ENCODE results near the gene BLVRB. TPM values are rescaled to one million over a fixed set of nuclear protein-coding genes. Genes with fewer than 3 reads are reported as not detected.

BLVRB gene
- total and polyA plus RNA-seq, 9 of the 15 experiments (the other 6 are each of a cell fraction or from before 2014, with no cell fraction given) = 81.1 to 749 (median 331) TPM

DNA sequence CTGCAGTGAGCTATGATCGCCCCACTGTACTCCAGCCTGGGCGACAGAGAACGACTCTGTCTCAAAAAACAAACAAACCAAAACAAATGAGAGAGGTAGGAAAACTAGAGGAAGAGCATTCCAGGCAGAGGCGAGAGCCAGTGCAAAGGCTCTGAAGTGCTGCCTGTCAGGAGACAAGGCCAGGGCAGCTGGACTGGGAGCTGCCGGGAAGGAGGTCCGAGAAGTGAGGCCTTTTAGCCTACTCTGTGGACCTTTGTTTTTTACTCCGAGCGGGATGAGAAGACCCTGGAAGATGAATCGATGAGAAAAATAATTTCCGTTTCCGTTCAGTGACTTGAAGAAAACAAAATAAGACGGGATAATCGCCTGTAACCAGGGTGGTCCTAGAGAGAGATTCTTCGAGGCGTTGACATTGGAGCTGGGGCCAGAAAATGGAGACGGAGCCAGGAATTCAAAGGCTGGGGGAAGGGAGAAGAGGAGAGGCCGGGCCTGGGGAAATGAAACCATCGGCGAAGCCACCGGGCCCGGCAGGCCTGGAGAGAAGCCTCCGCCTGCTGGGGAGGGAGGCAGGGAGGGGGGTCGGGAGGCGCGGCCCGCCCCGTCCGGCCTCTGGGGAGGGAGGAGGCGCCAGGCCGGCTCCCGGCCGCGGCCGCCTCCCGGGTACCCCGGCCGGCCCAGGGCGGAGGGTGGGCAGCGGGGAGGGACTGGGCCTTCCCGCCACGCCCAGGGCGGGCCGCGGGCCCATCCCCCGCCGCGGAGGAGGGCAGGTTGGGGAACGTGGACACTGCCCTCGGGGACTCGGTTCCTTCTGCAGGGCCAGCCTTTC, 31.9 kb downstream of the BLVRB start (continued):
- TF ChIP-seq SIN3A (IDR thresholded peaks at IDR 0.05; ENCODE audit: borderline replicate concordance in 2 of 2, control insufficient read depth in 1 of 2, low read depth in 2 of 2, low read length in 2 of 2) = peak in 1 of 2 experiments; percentile 30; a peak in 2 of 4 replicates
- peak in 1 of 2 experiments; percentile 85; a peak in 1 of 4 replicates for TF ChIP-seq NONO (IDR thresholded peaks at IDR 0.05; ENCODE audit: low read depth in 2 of 2, low read length in 1 of 2)
- peak; percentile 10; the same call in 1 of the 2 replicates for TF ChIP-seq SMARCE1 (IDR thresholded peaks at IDR 0.05)
- peak; percentile 75 for TF ChIP-seq TAF1 (IDR thresholded peaks at IDR 0.05; ENCODE audit: control insufficient read depth, extremely low read depth, insufficient read depth, low read length, severe bottlenecking)
- peak; percentile 43; the same call in 1 of the 2 replicates for TF ChIP-seq TEAD2 (tag; IDR thresholded peaks at IDR 0.05)
- TF ChIP-seq SFPQ (IDR thresholded peaks at IDR 0.05; ENCODE audit: low read depth, low read length) = no peak
- no peak for TF ChIP-seq HDAC8 (tag; IDR thresholded peaks at IDR 0.05)
- peak; percentile 94; the same call in 1 of the 2 replicates for TF ChIP-seq ZBTB7A (IDR thresholded peaks at IDR 0.05; ENCODE audit: borderline replicate concordance, control insufficient read depth, low read depth, low read length)
- TF ChIP-seq KLF13 (tag; IDR thresholded peaks at IDR 0.05; ENCODE audit: borderline replicate concordance, low read depth) = 0 out of 2 replicates have a peak, but pooled peaks have one; percentile 66
- 0 out of 2 replicates have a peak, but pooled peaks have one; percentile 45 for TF ChIP-seq ETV1 (tag; conservative IDR thresholded peaks at IDR 0.05; ENCODE audit: low read depth)
- no peak for TF ChIP-seq MXD1 (CRISPR knock-in tag; IDR thresholded peaks at IDR 0.05; ENCODE audit: borderline replicate concordance, poor library complexity, severe bottlenecking)
- peak in 1 of 2 experiments; percentile 18; a peak in 2 of 4 replicates for TF ChIP-seq NRF1 (conservative IDR thresholded peaks at IDR 0.05 in 1 of 2, IDR thresholded peaks at IDR 0.05 in 1 of 2)
- TF ChIP-seq, protein P1, sequence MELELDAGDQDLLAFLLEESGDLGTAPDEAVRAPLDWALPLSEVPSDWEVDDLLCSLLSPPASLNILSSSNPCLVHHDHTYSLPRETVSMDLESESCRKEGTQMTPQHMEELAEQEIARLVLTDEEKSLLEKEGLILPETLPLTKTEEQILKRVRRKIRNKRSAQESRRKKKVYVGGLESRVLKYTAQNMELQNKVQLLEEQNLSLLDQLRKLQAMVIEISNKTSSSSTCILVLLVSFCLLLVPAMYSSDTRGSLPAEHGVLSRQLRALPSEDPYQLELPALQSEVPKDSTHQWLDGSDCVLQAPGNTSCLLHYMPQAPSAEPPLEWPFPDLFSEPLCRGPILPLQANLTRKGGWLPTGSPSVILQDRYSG (tag; conservative IDR thresholded peaks at IDR 0.05; ENCODE audit: low read depth) = peak; percentile 82
- TF ChIP-seq, protein P2, sequence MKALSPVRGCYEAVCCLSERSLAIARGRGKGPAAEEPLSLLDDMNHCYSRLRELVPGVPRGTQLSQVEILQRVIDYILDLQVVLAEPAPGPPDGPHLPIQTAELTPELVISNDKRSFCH (CRISPR knock-in tag; IDR thresholded peaks at IDR 0.05) = no peak
- TF ChIP-seq, protein P2 (tag; IDR thresholded peaks at IDR 0.05) = peak; percentile 59
- TF ChIP-seq RUNX1 (IDR thresholded peaks at IDR 0.05; ENCODE audit: low read depth) = no peak
- peak; percentile 13; the same call in 1 of the 2 replicates for TF ChIP-seq EP400 (IDR thresholded peaks at IDR 0.05)
- TF ChIP-seq, protein P3, sequence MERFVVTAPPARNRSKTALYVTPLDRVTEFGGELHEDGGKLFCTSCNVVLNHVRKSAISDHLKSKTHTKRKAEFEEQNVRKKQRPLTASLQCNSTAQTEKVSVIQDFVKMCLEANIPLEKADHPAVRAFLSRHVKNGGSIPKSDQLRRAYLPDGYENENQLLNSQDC (CRISPR knock-in tag; IDR thresholded peaks at IDR 0.05) = no peak
- no peak for TF ChIP-seq RAD21 (CRISPR knock-in tag; conservative IDR thresholded peaks at IDR 0.05 in 1 of 2, IDR thresholded peaks at IDR 0.05 in 1 of 2)

All from K562 (cell line).